NCI-H1694 (cell line): ENCODE measurements around the gene ATXN1.

Experiments used
- DNase-seq: peaks from one replicate; lab custom pipeline; 2025; lab: John Stamatoyannopoulos, UW

ATXN1 gene

DNA sequence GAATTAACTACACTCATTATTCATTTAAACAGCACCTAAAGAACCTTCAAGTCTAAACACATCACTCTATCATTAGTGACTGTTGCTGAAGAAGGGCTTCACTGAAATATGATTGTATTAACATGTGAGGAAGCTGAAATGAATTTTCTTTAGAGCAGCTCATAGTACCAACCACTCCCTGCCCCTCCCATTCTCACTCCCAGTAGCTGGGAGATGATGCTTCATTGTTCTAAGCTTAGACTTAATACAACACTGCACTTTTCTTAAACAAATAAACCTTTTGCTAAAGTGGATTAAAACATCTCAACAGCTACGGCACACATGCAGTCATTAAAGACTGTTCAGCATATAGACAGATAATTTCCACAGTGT, 63.1 kb downstream of the ATXN1 start:
- DNase-seq: no peak

DNA sequence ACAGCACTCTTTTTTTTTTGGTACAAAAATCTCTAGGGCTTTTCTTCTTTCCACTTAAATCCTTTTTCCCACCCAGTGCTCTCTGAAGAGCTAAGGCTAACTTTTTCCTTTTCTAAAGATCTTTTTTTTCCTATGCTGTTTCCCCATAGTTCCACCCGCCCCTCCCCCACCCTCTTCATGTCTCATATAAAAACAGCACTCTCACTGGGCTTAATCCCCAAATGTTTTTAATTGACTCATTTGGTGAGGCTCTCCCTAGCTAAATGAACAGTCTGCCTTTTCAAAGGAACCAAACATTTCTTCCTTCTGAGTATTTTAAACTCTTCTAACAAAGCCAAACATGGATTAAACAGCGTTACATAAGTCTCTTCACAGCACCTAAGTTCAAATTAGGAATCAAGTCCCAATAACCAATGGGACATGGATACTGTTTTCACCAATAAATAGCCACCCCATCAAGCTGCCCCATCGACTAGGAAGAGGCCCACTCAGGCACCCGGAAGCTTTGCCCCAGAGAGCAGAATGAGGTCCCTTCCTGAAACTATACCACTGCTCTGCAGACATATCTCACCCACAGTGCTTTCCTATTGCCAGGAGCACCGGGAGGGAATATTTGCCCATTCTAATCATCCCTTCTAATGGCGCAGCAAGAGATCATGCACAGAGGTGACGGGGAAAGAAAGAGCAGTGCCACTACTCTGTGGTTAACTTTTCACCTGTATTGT, 63.7 kb downstream of the ATXN1 start:
- DNase-seq: no peak

DNA sequence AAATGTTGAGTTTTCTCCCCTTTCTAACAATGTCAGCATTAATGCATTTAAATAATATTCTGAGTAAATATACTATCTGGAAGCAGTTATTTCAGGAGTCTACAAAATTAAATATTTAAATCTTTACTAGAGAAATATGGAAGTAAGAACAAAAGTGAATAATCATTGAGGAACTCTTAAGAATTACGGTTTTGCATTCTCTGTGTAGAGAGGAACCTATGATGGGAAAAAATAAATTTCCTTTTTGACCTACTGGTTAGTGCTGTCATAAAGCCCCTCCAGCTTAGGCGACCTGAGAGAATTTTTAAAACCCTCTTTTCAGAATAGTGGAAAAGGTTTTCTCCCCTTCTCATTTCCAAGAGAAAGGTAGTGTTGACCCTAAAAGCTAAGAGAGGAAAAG, 64.8 kb downstream of the ATXN1 start:
- DNase-seq: no peak

DNA sequence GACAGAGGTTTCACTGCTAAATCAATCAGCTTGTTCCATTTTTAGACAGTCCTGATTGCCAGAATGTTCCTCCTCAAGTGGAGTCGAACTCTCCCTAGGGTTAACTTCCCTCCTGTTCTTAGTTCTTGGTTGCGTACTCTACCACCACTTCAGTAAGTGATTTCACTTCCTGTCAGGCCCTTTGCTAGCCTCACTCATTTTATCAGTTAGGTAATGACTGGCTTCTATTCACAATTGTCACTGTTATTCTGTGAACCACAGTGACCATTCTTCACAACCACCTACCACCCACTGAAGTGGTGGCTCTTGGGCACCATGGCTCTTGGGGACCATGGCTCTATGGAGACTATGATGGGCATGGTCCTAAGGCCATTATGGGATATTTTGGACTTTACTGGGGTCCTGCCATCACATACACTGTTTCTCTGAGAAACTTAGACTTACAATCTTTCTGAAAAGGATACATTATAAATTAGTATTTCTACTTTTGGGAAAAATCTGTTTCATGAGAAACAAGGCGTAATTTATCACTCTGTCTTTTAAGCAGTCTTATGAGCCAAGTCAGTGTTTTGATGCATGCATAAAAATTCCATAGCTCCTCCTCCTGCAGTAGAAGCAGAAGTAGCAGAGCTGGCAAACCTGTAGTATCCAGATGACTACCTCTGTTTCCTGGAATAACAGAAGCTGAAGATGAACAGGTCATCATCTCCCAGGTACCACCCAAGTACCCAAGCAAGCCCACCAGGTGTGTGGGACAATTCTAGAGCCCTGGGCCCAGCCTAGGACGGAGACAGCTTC, 66.3 kb downstream of the ATXN1 start:
- DNase-seq: no peak

DNA sequence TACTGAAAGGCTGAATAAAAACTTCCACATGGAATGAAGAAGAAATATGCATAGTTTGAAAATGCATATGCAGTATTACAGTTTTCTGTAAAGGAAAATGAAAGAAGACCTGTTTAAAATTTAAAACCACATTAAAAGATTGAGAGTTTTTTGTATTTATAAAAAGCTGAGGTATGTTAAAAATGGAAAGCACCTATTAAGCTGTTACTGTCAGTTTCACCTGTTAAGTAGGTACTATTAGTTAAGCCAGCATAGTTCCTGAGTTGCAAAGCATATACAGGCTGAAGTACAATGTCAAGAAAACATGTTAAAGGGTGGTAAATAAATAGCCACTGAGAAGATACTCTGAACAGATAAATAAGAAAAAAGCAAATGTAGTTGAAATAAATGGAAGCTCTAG, 69.9 kb downstream of the ATXN1 start:
- DNase-seq: no peak

DNA sequence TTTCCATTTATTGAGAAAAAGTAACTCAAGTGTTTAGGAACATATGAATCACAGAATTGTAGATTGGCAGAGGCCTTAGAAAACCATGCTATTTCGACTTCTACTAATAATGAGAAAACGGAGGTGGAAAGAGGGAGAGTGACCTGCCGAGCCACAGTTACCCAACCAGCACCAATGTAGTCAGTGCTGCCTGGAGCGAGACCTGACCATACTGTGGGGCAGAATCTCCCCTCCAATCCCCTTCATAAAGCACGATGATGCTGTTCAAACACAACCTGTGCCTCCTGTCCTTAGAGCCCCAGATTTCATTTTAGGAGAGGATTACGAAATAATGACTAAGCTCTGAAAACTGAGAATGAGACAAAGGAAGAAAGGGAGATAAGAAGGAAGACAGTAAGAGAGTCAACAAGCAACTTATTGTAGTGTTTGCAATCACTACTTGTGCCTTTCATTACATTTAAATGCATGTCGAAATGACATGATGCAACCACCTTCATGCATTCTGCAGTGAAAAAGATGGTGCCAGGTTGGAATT, 70.6 kb downstream of the ATXN1 start:
- no peak for DNase-seq

DNA sequence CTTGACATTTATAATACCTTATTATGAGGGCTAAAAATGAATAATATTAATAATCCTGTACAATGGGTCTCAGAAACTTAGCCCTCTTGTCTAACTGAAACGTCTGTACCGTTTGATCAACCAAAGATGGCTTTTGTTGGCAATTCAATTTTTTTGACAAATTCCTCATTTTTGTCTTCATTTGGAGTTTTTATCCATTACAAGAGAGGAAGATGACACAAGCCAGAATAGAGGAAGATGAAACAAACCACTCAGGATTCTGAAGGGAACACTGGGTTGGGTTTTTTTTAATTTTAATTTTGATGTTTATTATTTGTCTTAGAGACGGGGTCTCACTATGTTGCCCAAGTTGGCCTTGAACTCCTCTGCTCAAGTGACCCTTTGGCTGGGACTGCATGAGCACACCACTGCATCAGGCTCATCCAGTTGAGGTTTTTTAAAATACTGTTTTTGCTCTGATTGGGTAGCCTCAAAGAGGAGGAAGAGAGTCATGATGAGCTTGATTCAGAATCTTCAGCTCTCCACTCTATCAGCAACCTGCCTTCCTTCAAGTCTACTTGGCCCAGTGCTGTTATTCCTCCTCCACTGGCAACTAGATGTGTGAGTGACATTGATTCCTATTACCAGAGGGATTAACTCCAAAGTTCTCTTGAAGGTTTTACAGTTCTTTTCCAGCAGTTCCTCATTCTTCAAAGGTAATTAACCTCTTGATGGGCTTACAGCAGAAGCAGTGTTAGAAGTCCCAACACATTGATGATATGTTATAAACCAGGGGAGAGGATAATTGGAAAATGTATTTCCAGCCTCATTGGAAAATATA, 71.3 kb downstream of the ATXN1 start:
- no peak for DNase-seq

DNA sequence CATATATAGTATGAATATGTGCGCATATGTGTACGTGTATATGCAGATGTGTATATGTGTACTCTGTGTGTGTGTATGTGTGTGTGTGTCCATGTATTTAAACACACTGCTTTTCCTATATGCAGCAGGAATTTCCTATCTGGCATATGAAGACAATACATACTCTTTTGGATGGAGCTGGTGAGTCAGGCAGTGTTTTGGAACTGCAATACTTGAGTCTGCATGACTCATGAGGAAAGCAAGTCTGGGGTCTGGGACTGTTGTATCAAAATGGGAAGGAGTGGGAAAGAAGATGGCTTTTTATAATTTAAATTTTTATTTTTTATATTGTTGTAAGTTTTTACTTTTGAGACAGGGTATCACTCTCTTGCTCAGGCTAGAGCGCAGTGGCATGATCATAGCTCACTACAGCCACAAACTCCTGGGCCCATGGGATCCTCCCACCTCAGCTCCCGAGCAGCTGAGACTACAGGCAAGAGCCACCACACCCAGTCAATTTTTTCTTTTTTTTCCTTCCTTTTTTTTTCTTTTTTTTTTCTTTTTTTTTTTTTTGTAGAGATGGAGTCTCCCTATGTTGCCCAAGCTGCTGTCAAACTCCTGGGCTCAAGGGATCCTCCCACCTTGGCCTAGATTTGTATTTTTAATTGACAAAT, 72.2 kb downstream of the ATXN1 start:
- no peak for DNase-seq

DNA sequence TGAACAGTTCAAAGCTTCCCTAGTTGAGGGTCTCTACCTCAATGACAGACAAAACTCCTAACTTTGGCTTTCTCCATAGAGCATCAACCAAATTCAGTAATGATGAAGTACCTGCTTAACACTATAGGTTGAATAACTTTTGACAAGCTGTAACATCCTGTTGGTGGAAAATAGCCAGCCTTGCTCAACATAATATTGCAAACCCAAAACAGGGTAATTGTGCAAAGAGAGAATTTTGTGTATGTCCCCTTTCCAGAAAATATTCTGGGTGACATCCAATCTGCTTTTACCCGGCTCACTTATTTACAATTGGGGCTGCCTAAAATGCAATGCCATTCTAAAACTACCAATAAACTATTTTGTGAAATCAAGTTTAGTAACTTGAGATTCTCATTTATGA, 72.8 kb downstream of the ATXN1 start:
- no peak for DNase-seq

DNA sequence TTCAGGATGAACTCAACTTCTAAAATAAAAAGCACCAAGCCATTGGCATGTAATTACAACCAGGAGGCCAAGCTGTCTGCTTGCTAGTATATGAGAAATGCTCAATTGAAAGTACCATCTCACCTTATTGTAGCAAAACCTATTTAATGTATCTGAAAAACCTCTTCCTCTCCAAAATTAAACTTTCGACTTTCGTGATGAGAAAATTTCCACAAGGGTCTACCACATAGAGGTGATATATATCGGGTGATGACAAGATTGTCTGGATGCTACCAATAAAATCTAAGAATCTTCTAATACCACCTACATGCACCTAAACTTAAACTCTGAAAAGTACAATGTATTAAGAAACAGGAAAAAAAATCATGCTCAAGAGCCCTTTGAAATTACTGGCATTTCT, 74.2 kb downstream of the ATXN1 start:
- DNase-seq: no peak

DNA sequence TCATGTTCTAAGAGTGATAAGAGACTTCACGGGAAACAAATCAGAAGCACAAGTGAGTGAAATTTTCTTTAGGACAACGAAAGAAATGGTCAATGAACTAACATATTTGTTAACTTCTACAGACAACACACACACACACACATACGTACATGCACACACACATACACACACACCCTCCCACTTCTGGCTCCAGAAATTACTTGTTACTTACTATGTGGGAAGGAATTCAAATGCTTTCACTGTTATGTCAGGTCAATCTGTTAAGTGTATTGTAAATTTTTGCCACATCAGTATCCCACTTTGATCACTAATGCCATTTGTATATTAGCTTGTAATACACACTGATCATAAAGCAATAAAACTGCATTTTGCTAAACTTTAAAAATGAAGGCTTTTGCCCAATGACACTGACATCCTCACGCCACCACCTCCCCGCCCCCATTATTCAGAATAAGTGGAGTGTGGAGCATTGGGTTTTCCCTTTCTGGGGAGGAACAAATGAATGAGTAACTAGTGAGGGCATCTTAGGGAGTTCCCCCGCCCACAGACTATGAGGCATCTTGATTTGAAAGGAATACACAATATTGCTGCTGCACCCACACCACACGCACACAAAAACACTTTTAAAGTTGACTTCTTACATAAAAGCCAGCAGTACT, 76.2 kb downstream of the ATXN1 start:
- DNase-seq: no peak

DNA sequence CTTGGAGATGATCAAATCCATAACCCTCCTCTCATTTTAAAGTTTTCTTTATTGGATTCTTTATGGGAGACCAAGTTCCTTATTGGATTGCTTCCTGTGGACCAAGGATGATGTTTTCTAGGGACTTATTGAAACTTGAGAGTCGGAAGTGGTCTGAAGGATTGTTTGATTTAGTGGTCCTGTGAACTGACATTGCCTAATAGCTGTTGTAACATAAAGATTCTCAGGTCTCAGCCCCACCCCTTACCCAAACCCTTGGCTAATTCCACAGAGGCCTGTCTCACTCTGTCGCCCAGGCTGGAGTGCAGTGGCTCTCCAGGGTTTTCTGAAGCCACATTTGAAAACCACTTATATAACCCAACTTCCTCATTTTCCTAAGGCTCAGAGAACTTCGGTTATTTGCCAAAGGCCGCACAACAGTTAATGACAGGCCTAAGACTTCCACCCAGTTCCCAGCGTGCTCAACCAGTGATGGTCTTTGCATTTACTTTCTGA, 77.0 kb downstream of the ATXN1 start:
- no peak for DNase-seq

DNA sequence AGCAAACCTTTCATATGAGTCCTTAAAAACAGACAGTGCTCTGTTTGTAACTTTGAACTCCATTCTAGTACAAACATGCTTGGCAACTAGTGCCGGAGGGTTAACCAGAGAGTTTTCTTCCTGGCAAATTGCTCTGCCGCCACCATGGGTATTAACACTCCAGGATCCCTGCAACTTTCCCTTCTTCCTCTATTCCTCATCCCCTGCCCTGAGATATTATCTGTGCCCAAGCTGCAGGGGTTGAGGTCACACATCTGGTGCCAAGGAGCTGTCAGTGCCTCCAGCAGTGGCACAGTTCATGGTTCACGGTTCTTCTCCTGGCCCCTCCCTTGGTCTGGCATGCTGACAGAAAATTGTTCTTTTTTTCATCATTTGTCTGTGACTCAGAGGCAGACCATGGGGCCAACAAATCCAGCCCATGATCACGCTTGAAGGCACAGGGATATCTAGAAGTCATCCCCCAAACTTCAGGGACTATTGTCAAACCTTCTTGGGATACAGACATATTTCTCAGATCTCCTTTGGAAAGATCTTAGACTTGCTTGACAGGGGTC, 77.5 kb downstream of the ATXN1 start:
- DNase-seq: no peak

DNA sequence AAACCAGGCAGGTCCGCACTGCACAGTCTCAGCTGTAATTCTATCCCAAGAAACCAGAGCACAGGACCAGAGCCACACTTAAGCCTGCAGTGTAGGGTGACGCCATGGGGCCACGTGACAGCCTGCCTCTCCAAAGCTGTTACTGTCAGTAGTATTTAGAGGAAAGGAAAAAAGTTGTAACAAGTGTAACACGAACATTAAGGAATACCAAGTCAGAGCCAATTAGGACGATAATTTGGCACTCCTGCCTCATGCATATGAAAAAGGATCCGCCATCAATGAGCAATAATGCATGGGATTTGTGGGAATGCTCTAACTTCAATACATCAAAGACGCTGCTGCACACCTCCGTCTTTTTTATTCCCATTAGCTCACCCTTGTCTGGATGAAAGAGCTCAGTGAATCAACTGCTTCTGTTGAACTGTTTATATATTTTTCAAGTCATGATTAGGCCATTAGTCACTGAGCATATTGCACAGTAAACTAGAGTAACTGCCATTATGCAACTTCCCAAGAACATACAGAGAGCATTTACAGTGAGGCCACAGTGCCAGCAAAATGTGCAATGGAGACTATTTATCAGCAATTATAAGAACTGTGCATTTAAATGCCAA, 79.9 kb downstream of the ATXN1 start:
- DNase-seq: no peak

DNA sequence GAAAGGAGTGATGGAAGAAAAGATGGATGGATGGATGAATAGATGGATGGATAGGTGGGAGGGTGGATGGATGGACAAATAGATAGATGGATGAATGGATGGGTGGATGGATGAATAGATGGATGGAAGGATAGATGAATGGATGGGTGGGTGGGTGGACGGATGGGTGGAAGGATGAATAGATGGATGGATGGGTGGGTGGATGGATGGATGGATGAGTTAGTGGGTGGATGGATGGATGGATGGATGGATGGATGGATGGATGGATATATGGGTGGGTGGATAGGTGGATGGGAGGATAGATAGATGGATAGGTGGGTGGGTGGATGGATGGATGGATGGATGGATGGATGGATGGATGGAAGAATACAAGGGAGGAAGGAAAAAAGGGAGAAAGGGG, 82.2 kb downstream of the ATXN1 start:
- no peak for DNase-seq

DNA sequence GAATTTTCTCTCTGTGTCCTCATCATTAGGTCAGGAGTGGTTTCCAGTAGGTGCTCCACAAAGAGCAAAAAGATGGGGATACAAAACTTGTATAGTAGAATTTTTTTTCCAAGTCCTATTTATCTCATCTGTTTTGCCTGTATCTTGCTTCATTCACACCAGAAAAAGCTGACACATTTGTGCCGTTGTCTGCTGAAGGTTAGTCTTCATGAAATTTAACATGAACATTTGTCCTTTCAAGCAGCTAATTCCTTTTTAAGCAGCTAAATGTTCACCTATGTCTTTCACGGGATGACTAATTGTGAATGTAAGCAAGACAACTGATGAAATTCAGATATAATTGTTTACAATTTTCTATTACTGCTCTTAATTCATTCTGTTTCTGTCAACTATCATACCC, 83.8 kb downstream of the ATXN1 start:
- no peak for DNase-seq

DNA sequence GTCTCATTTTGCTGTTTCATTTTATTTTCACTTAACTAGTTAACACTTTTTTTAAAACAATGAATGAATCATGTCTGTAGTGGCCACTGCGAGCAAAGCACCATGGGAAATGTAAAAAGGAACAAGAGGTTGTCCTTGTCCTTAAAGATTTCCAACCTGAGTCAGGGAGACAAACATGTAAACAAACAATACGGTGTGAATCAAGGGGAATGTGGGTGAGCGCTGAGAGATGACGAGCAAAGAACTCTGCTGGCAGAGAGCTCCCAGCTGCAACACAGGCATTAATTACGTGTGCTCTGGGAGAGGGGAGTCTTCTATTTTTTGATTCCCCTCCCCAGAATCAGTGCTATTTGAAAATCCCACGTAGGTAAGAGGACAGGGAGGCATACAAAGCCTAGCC, 84.3 kb downstream of the ATXN1 start:
- DNase-seq: no peak

DNA sequence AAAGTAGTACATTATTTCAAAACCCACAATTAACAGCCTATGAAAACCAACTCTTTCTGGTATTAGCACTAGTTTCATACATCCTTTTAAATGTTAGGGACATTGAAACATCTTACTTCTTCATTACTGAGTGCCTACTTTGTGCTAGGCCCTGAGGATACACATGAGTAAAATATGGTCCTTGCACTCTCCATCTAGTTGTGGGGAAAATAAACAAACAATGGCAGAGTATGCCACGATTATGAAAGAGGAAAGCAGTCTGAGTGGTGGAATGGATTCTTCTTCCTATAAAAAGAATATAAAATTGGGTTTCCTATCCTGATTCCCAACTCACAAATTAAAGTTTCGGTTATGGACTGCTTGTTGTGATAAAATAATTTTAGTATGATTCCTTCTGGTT, 84.9 kb downstream of the ATXN1 start:
- no peak for DNase-seq

DNA sequence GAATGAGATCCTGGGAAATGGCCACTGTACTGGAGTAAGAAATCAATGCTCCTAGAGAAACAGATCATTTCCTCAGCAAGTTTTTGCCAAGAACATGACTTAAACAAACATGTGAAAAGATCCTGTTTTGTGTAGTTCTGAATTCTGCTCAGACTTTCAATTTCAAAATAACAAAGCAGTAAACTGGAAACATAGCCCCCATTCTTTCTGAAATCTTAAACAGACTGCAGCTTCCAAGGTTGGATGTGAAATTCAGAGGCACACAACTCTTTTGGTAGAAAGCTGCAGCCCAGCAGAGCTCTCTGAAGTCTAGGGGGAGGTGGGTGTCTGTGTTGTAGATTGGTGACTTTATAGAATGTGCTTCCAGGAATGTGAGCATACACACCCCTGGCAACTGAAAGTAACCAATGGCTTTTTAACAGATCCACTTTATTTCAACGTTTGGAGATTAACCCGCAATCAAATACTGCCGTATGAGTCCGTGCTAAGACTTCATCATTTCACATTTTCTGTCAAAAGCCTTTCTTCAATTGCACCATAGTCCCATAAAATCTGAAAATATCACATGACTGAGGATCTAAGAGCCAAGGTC, 86.4 kb downstream of the ATXN1 start:
- DNase-seq: no peak
